Thoracic aorta (tissue), 2 donors: ENCODE data around the gene PML. TPM values are rescaled to one million over a fixed set of nuclear protein-coding genes. Genes with fewer than 3 reads are reported as not detected.
A peak's percentile ranks its signal among the peaks of the same experiment; 100 is the strongest.

Source experiments
- ATAC-seq: fragments of 150-250 bp; one replicate; pipeline ENCODE4 v1.8.0; 2017; ENCODE audit warnings: low read depth; ENCODE audit not compliant: insufficient number of reproducible peaks, low FRiP score
- DNase-seq: peaks from one replicate; pipeline ENCODE4 v3.0.0-alpha.2; 2020; ENCODE audit warnings: low spot score
- H3K27ac ChIP-seq, 2 donors: fragments of 200-600 bp; sonication (generic); 1 replicate in 1 of 2; 2 replicates in 1 of 2; pipeline ENCODE4 v1.5.1; 2016; ENCODE audit warnings: mild to moderate bottlenecking in 2 of 2, moderate library complexity in 2 of 2
- H3K27me3 ChIP-seq: fragments of 200-600 bp; sonication (generic); replicated peaks from 2 replicates; pipeline ENCODE4 v1.6.0; 2016; ENCODE audit warnings: mild to moderate bottlenecking; ENCODE audit not compliant: insufficient read depth
- H3K36me3 ChIP-seq: fragments of 200-600 bp; sonication (generic); one replicate; pipeline ENCODE4 v1.5.1; 2016
- H3K4me1 ChIP-seq, 2 donors: fragments of 200-600 bp; sonication (generic); 1 replicate in 1 of 2; 2 replicates in 1 of 2; pipeline versions ENCODE4 v1.5.1 to v1.6.0; 2016; ENCODE audit warnings: low read depth in 2 of 2, mild to moderate bottlenecking in 1 of 2; ENCODE audit not compliant: control insufficient read depth in 1 of 2
- H3K4me3 ChIP-seq: fragments of 200-600 bp; sonication (generic); 2 replicates; pipeline ENCODE4 v1.5.1; 2016; ENCODE audit warnings: mild to moderate bottlenecking
- H3K9me3 ChIP-seq: fragments of 200-600 bp; sonication (generic); 2 replicates; pipeline ENCODE4 v1.5.1; 2016
- total RNA-seq, 2 donors: library from RNA; depleted of rRNA; stranded (reverse); fragments of >200 nt; gene quantifications; one replicate each; pipeline versions ENCODE4 v1.1.0 to v1.2.3, GENCODE V29; 2016
- TF ChIP-seq, protein P1 (sequence below): fragments of 200-600 bp; sonication (generic); IDR thresholded peaks from one replicate; pipeline ENCODE4 v1.5.1; 2019; ENCODE audit warnings: antibody characterized with exemption

PML gene
- total RNA-seq, 2 donors from 2014 or later = 77.2 to 138 TPM

DNA sequence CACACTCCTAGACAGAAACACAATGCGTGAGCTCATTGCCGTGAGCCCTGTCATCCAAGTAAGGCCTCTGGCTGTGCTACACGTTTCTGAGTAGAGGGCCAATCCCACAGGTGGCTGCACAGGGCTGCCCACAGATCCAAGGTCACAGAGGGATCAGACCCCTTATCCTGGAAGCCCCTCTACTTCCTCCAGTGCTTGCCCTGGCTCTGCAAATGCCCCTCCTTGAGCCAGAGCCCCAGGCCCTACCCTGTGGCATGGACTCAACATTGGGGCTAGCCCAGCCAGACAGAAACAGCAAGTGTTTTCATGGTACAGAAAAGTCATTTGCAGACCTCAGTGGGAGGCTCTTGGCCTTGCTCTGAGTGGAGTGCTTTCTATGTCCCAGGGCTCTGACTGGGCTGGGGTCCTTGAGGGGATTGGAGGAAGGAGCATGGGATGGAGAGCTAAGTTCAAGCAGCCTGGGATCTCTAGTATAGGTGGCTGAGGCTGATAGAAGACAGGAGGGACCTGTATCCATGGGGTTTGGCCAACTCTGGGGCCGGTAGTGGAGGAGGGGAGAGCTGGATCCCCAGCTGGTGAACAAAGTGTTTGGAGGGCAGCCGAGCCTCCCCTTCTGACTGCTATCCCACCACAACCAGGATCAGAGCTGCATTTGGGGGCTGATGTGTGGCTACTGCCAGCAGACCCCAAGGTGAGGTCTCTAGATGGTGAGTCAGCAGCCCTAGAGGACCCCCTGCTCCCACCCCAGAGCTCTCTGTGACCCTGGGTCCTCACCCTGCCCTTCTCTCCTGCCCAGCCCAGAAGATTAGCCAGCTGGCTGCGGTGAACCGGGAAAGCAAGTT is 49.1 kb downstream of the PML start:
- TF ChIP-seq, protein P1, sequence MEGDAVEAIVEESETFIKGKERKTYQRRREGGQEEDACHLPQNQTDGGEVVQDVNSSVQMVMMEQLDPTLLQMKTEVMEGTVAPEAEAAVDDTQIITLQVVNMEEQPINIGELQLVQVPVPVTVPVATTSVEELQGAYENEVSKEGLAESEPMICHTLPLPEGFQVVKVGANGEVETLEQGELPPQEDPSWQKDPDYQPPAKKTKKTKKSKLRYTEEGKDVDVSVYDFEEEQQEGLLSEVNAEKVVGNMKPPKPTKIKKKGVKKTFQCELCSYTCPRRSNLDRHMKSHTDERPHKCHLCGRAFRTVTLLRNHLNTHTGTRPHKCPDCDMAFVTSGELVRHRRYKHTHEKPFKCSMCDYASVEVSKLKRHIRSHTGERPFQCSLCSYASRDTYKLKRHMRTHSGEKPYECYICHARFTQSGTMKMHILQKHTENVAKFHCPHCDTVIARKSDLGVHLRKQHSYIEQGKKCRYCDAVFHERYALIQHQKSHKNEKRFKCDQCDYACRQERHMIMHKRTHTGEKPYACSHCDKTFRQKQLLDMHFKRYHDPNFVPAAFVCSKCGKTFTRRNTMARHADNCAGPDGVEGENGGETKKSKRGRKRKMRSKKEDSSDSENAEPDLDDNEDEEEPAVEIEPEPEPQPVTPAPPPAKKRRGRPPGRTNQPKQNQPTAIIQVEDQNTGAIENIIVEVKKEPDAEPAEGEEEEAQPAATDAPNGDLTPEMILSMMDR = no peak
- no peak for DNase-seq
- peak overlapping the region in 1 of 2 donors; percentile 19 for H3K27ac ChIP-seq
- peaks cover 25 to 32% of the 10 kb centered on the region in 2 donors for H3K4me1 ChIP-seq
- no peaks in the 10 kb centered on the region for H3K27me3 ChIP-seq
- H3K9me3 ChIP-seq = no peaks in the 10 kb centered on the region
- peaks cover 5% of the 10 kb centered on the region for H3K36me3 ChIP-seq
- H3K4me3 ChIP-seq = no peak overlapping the region
- ATAC-seq = no peak

DNA sequence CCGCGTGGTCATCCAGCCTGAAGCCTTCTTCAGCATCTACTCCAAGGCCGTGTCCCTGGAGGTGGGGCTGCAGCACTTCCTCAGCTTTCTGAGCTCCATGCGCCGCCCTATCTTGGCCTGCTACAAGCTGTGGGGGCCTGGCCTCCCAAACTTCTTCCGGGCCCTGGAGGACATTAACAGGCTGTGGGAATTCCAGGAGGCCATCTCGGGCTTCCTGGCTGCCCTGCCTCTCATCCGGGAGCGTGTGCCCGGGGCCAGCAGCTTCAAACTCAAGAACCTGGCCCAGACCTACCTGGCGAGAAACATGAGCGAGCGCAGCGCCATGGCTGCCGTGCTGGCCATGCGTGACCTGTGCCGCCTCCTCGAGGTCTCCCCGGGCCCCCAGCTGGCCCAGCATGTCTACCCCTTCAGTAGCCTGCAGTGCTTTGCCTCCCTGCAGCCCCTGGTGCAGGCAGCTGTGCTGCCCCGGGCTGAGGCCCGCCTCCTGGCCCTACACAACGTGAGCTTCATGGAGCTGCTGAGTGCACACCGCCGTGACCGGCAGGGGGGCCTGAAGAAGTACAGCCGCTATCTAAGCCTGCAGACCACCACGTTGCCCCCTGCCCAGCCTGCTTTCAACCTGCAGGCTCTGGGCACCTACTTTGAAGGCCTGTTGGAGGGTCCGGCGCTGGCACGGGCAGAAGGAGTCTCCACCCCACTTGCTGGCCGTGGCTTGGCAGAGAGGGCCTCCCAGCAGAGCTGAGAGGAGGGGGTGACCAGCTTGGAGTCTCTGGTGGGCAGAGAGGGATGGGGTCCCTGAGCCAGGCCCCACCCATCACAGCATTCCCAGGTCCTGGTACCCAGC is 50.0 kb downstream of the PML start:
- ATAC-seq (no peak), DNase-seq (no peak)
- H3K4me3 ChIP-seq = no peak overlapping the region
- H3K27me3 ChIP-seq = no peaks in the 10 kb centered on the region
- peaks cover 20 to 33% of the 10 kb centered on the region in 2 donors for H3K4me1 ChIP-seq
- H3K36me3 ChIP-seq = peaks cover 5% of the 10 kb centered on the region
- H3K9me3 ChIP-seq = no peaks in the 10 kb centered on the region
- peak overlapping the region in 1 of 2 donors; percentile 19 for H3K27ac ChIP-seq
- TF ChIP-seq, protein P1 = no peak

DNA sequence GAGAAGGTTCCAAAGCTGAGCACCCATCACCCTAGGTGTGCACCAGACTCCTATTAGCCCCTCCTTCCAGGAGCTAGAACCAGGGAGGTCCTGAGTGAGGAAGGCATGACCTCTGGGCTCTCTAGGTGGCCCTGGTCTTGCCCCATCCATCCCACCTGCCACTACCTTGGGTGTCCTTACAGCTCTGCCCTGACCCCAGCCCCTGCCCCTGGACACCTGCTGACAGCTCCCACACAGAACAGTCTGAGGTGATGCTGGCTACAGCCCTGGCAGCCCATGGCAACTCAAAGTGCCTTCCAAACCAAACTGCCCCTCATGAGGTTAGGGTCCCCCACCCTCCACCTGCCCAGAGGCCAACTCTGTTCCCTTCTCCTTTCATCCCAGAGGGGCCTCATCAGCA is 50.7 kb downstream of the PML start:
- TF ChIP-seq, protein P1 = no peak
- no peaks in the 10 kb centered on the region for H3K27me3 ChIP-seq
- H3K4me3 ChIP-seq = no peak overlapping the region
- peaks cover 20 to 33% of the 10 kb centered on the region in 2 donors for H3K4me1 ChIP-seq
- H3K27ac ChIP-seq = no peak overlapping the region
- H3K9me3 ChIP-seq = no peaks in the 10 kb centered on the region
- DNase-seq (no peak), ATAC-seq (no peak)
- peaks cover 5% of the 10 kb centered on the region for H3K36me3 ChIP-seq

DNA sequence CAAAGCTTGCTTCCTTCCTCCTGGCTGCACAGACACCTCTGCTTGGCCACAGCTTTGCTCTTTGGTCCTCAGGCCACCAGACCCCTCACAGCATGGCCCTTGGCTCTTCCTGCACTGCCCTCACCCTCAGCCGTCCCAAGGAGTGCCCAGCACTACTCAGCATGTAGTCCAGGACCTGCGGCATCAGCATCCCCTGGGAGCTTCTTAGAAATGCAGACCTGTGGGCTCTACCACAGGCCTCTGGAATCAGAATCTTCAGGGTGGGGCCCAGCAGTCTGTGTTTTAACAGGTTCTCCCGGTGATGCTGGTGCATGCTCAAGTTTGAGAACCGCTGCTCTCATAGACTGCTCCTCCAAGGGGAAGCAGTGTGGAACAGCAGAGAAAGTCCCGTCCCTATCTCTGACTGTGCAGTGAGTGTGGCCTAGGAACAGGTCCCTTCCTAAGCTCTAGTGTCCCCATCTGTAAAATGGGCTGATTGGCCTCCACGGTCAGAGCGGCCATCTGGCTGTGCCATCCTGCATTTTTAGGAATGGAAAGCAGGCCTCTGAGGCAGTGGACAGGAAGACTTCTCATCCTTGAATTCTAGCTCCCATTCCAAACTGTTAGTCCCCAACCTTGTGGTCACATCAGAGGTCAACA is 51.2 kb downstream of the PML start:
- Histone ChIP-seq H3K27me3 (no peaks in the 10 kb centered on the region), H3K9me3 (no peaks in the 10 kb centered on the region), H3K27ac (no peak overlapping the region), H3K36me3 (peaks cover 5% of the 10 kb centered on the region), H3K4me3 (no peak overlapping the region), H3K4me1 (peaks cover 22 to 33% of the 10 kb centered on the region in 2 donors)
- TF ChIP-seq, protein P1 = no peak
- DNase-seq = no peak
- no peak for ATAC-seq

DNA sequence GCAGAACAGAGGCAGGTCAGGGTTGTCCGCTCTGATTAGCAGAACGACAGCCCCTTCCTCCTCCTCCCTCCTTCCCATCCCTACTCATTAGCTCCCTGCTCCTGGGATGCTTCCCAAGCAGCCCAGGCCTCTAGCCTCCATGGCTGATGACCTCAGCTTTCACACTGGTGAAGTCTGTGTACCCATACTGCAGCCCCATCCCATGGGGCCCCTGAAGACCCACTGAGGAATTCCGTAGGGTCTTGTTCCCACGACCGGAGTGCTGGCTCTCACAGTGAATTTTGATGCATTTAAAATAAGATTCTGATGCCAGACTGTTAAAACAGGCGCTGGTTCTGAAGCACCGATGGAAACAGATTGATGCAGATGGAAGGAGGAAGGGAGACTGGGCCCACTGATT is 51.8 kb downstream of the PML start:
- DNase-seq = no peak
- H3K4me1 ChIP-seq = peaks cover 20 to 34% of the 10 kb centered on the region in 2 donors
- no peak overlapping the region for H3K27ac ChIP-seq
- TF ChIP-seq, protein P1 = no peak
- H3K36me3 ChIP-seq = peaks cover 5% of the 10 kb centered on the region
- no peak overlapping the region for H3K4me3 ChIP-seq
- H3K9me3 ChIP-seq = no peaks in the 10 kb centered on the region
- ATAC-seq = no peak
- H3K27me3 ChIP-seq = no peaks in the 10 kb centered on the region
